ENCODE measurements around the gene TMEM169. TPM values are rescaled to one million over a fixed set of nuclear protein-coding genes. Genes with fewer than 3 reads are reported as not detected.

TMEM169 gene
- total RNA-seq, 1 experiment from 2014 or later, result 0.46 TPM

DNA sequence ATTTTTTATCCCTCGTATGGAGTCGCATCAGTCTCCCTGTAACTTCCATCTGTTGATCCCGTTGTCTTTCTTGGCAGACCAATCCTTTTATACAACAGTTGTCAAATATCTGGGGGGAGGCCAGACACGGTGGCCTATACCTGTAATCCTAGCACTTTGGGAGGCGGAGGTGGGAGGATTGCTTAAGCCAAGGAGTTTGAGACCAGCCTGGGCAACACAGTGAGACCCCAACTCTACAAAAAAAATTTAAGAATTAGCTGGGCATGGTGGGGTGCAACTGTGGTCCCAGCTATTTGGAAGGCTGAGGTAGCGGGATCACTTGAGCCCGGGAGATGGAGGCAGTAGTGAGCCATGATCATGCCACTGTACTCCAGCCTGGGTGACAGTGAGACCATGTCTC, 29.4 kb downstream of the TMEM169 start:
- no peaks in the 10 kb centered on the region for H3K9me3 ChIP-seq (ENCODE audit: insufficient read depth, low read depth)
- ChIA-PET CTCF (interaction anchor here (0.7 kb wide), 1 partner anchor 320 kb away, joined by 3 read pairs; no protein-coding TSS in a partner anchor), POLR2A (ENCODE audit: unreplicated experiment) (no interaction called here)
- no peak overlapping the region for H2AFZ ChIP-seq
- TF ChIP-seq EZH2 (IDR thresholded peaks at IDR 0.05; ENCODE audit: low read depth), result no peak
- TF ChIP-seq, protein P1, sequence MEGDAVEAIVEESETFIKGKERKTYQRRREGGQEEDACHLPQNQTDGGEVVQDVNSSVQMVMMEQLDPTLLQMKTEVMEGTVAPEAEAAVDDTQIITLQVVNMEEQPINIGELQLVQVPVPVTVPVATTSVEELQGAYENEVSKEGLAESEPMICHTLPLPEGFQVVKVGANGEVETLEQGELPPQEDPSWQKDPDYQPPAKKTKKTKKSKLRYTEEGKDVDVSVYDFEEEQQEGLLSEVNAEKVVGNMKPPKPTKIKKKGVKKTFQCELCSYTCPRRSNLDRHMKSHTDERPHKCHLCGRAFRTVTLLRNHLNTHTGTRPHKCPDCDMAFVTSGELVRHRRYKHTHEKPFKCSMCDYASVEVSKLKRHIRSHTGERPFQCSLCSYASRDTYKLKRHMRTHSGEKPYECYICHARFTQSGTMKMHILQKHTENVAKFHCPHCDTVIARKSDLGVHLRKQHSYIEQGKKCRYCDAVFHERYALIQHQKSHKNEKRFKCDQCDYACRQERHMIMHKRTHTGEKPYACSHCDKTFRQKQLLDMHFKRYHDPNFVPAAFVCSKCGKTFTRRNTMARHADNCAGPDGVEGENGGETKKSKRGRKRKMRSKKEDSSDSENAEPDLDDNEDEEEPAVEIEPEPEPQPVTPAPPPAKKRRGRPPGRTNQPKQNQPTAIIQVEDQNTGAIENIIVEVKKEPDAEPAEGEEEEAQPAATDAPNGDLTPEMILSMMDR (conservative IDR thresholded peaks at IDR 0.05), result no peak
- no peaks in the 10 kb centered on the region for H3K27me3 ChIP-seq (ENCODE audit: insufficient read depth, low read depth)
- peak overlapping the region; percentile 71; the same call in 1 of the 2 replicates for H3K4me3 ChIP-seq
- peaks cover 38% of the 10 kb centered on the region for H3K36me3 ChIP-seq (ENCODE audit: low read depth)
- H3K4me2 ChIP-seq, result peak overlapping the region; percentile 87
- no peak for DNase-seq
- H3K9me2 ChIP-seq (ENCODE audit: insufficient read depth), result no peaks in the 10 kb centered on the region
- H3F3A ChIP-seq (ENCODE audit: insufficient read depth, low read depth), result peaks cover 43% of the 10 kb centered on the region
- 0 out of 2 replicates have a peak overlapping the region, but pooled peaks have one; percentile 54 for H3K27ac ChIP-seq
- peaks cover 17% of the 10 kb centered on the region for H4K20me1 ChIP-seq (ENCODE audit: insufficient read depth)
- intact Hi-C loops (cut with micrococcal nuclease; ENCODE audit: unreplicated experiment), result loop anchor here (5.0 kb wide), 2 partner anchors 79 to 386 kb away; partner anchors contain the start of gene RPL37A
- BruUV-seq (replicated peaks), result no TSS peak
- peaks cover 26% of the 10 kb centered on the region for H3K4me1 ChIP-seq (replicated peaks; ENCODE audit: insufficient read depth)
- H3K79me2 ChIP-seq (ENCODE audit: low read depth), result peaks cover 52% of the 10 kb centered on the region

DNA sequence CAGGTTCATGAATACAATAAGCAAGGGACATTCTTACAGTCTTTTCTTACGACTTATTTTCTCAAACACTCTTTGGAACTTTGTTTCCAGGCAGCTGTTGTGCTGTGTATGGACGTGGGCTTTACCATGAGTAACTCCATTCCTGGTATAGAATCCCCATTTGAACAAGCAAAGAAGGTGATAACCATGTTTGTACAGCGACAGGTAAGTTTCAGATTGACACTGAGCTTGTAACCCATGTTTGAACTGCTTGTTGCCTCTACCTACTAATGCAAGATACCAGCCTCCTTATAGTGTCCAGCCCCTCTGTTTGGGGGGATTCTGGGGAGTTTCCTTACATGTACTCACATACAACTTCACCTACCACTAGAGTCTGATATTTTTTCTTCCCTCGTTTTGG, 31.2 kb downstream of the TMEM169 start:
- POLR2A ChIA-PET (ENCODE audit: unreplicated experiment), result interaction anchor here (0.8 kb wide), 1 partner anchor 1016 kb away, joined by 4 read pairs; no protein-coding TSS in a partner anchor
- no TSS peak for BruUV-seq (replicated peaks)
- intact Hi-C loops (cut with micrococcal nuclease; ENCODE audit: unreplicated experiment), result loop anchor here (5.0 kb wide), 2 partner anchors 81 to 384 kb away; partner anchors contain the start of gene RPL37A
- no peak for DNase-seq
- Histone ChIP-seq H3K27ac (peak overlapping the region; percentile 33; the same call in 1 of the 2 replicates), H3K27me3 (ENCODE audit: insufficient read depth, low read depth) (no peaks in the 10 kb centered on the region), H2AFZ (no peak overlapping the region), H3K4me2 (no peak overlapping the region), H3F3A (ENCODE audit: insufficient read depth, low read depth) (peaks cover 45% of the 10 kb centered on the region), H4K20me1 (ENCODE audit: insufficient read depth) (peaks cover 17% of the 10 kb centered on the region), H3K9me3 (ENCODE audit: insufficient read depth, low read depth) (no peaks in the 10 kb centered on the region), H3K79me2 (ENCODE audit: low read depth) (peaks cover 70% of the 10 kb centered on the region), H3K4me1 (replicated peaks; ENCODE audit: insufficient read depth) (peaks cover 26% of the 10 kb centered on the region), H3K4me3 (no peak overlapping the region), H3K36me3 (ENCODE audit: low read depth) (peaks cover 56% of the 10 kb centered on the region), H3K9me2 (ENCODE audit: insufficient read depth) (no peaks in the 10 kb centered on the region)
- TF ChIP-seq, protein P1 (conservative IDR thresholded peaks at IDR 0.05), result no peak
- CTCF ChIA-PET, result no interaction called here

DNA sequence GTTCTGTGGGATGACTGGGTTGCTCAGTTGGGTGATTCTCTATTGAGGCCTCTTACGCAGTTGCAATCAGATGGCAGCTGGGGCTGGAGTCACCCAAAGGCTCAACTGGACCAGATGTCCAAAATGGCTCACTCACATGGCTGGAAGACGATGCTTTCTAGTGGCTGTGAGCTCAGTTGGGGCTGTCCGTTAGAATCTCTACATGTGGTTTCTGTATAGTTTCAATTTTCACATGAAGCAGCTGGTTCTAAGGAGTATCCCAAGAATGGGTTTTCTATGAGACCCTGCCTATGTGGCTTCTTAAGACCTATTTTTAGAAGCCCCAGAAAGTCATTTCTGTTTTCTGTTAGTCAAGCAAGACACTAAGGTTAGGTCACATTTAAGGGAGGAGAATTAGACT, 31.9 kb downstream of the TMEM169 start:
- H4K20me1 ChIP-seq (ENCODE audit: insufficient read depth), result peaks cover 17% of the 10 kb centered on the region
- no peaks in the 10 kb centered on the region for H3K27me3 ChIP-seq (ENCODE audit: insufficient read depth, low read depth)
- no peak overlapping the region for H3K4me2 ChIP-seq
- ChIA-PET POLR2A (ENCODE audit: unreplicated experiment) (interaction anchor here (0.8 kb wide), 1 partner anchor 1015 kb away, joined by 4 read pairs; no protein-coding TSS in a partner anchor), CTCF (no interaction called here)
- intact Hi-C loops (cut with micrococcal nuclease; ENCODE audit: unreplicated experiment), result loop anchor here (5.0 kb wide), 2 partner anchors 81 to 384 kb away; partner anchors contain the start of gene RPL37A
- no peaks in the 10 kb centered on the region for H3K9me3 ChIP-seq (ENCODE audit: insufficient read depth, low read depth)
- peaks cover 49% of the 10 kb centered on the region for H3F3A ChIP-seq (ENCODE audit: insufficient read depth, low read depth)
- H2AFZ ChIP-seq, result no peak overlapping the region
- H3K4me1 ChIP-seq (replicated peaks; ENCODE audit: insufficient read depth), result peaks cover 21% of the 10 kb centered on the region
- peak overlapping the region; percentile 33; the same call in 1 of the 2 replicates for H3K27ac ChIP-seq
- no peaks in the 10 kb centered on the region for H3K9me2 ChIP-seq (ENCODE audit: insufficient read depth)
- H3K4me3 ChIP-seq, result no peak overlapping the region
- peaks cover 77% of the 10 kb centered on the region for H3K79me2 ChIP-seq (ENCODE audit: low read depth)
- DNase-seq, result no peak
- peaks cover 62% of the 10 kb centered on the region for H3K36me3 ChIP-seq (ENCODE audit: low read depth)
- TF ChIP-seq, protein P1 (conservative IDR thresholded peaks at IDR 0.05), result no peak
- no peak for TF ChIP-seq EZH2 (IDR thresholded peaks at IDR 0.05; ENCODE audit: low read depth)
- no TSS peak for BruUV-seq (replicated peaks)

Measured in PC-9 (cell line).